H7 (cell line): Measurements from ENCODE around the gene SCG5. TPM values are rescaled to one million over a fixed set of nuclear protein-coding genes. Genes with fewer than 3 reads are reported as not detected.
A peak's percentile ranks its signal among the peaks of the same experiment; 100 is the strongest.

Experiments used
- DNase-seq: peaks from one replicate; pipeline ENCODE4 v3.0.0; 2012
- H3K27me3 ChIP-seq: 2 replicates; pipeline ENCODE4 v1.6.0; 2011; ENCODE audit warnings: mild to moderate bottlenecking, low read length; ENCODE audit not compliant: control insufficient read depth, insufficient read depth
- H3K36me3 ChIP-seq: replicated peaks from 2 replicates; pipeline ENCODE4 v1.5.1; 2011; ENCODE audit warnings: low read length; ENCODE audit not compliant: control insufficient read depth, insufficient read depth
- H3K4me3 ChIP-seq: 2 replicates; pipeline ENCODE4 v1.5.1; 2011; ENCODE audit warnings: low read depth, mild to moderate bottlenecking, control low read depth, low read length, moderate library complexity; ENCODE audit not compliant: insufficient read depth
- total RNA-seq: library from RNA; depleted of rRNA; stranded (reverse); fragments of >200 nt; shearing (Covaris generic); gene quantifications from 2 replicates; pipeline ENCODE4 v1.2.3, GENCODE V29; 2014

The SCG5 gene
- total RNA-seq, 1 experiment from 2014 or later: 6.0 TPM

DNA sequence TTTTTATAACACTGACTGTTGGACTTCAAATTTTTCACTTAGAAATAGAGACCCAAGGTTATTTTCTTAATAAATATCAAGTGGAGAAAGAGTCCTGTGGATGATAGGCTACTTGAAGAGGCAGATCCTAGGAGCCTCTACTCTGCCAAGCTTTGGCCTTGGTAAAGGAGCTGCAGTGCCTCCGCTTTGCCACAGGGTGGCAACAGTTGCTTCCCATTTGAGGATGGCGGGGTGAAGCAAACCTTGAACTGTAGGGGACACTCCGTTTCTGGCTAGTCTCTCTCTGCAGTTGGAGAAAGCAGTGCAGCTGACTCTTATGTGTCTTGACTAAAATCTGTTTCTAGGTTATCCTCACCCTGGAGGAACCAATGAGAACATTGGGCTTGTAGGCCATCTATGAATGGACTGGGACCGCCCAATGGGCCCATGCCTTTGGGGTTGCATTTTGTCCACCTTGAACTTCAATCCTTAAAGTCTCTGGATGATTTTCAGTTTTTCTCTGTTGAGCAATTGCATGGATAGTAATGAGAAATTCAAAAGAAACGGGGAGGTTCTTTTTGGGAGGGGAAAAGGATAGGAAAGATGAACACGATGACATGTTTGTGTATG is 9.8 kb downstream of the SCG5 start:
- H3K4me3 ChIP-seq: no peak overlapping the region
- DNase-seq: peak; percentile 81

DNA sequence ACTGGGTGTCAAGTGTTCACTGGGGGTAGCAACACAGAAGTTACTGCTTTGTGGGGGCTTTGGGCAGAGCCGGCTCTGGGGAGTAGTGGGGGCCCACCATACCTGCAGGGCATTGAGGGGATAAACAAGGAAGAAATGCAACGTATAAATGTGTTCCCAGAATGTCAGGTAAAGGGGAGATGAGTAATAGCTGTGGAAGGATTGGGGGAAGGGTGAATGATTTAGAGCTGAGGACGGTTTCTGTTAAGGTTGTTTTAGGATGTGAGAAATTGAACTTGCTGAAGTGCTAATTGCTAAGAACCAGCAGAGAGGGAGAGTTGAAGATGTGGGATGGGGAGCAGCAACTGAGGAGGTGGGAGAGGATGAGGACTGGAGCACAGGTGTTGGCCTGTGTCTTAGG is 10.7 kb downstream of the SCG5 start:
- Histone ChIP-seq H3K27me3 (no peaks in the 10 kb centered on the region), H3K4me3 (no peak overlapping the region)
- no peak for DNase-seq

More for the DNA sequence above, 9.8 kb downstream of the SCG5 start:
- Histone ChIP-seq H3K36me3 (no peaks in the 10 kb centered on the region), H3K27me3 (no peaks in the 10 kb centered on the region)

DNA sequence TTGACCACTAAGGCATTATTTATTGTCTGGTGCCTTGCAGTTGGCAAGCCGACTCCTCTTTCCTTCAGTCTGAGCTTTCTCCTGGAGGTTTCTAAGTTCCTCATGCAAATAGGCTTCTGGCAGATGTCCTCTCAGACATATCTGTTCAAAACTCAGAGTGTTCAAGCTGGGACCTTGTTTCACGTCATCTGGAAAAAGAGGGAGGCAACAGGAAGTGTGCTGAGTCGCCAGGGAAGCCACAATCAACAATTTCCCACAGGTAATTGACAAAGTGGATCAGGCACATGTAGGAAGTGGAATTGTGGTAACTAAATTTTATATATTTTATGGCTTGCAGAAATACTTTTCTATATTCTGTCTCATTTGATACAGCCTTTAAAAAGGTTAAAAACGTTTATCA is 14.6 kb downstream of the SCG5 start:
- no peak overlapping the region for H3K4me3 ChIP-seq
- DNase-seq: no peak

More for the DNA sequence above, 10.7 kb downstream of the SCG5 start:
- H3K36me3 ChIP-seq: no peaks in the 10 kb centered on the region

DNA sequence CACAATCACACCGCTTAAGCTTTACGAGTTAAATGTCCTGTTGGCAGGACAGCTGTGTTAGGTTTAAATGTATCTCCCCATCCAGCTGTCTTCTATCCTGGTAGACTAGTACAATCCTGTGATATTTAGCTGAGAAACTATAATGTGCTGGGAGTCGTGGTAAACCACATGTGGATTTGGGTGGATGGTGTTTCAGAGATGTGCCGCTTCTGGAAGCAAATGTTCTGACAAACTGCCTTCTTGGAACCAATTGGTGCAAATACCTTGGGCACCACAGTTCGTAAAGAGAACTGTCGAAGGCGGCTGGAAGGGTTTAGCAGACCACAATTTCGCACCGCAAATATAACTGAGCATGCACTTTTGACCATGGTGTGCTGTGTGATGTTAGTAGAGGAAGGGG is 15.0 kb downstream of the SCG5 start:
- no peak for DNase-seq
- H3K4me3 ChIP-seq: no peak overlapping the region

More for the DNA sequence above, 14.6 kb downstream of the SCG5 start:
- Histone ChIP-seq H3K36me3 (no peaks in the 10 kb centered on the region), H3K27me3 (no peaks in the 10 kb centered on the region)

DNA sequence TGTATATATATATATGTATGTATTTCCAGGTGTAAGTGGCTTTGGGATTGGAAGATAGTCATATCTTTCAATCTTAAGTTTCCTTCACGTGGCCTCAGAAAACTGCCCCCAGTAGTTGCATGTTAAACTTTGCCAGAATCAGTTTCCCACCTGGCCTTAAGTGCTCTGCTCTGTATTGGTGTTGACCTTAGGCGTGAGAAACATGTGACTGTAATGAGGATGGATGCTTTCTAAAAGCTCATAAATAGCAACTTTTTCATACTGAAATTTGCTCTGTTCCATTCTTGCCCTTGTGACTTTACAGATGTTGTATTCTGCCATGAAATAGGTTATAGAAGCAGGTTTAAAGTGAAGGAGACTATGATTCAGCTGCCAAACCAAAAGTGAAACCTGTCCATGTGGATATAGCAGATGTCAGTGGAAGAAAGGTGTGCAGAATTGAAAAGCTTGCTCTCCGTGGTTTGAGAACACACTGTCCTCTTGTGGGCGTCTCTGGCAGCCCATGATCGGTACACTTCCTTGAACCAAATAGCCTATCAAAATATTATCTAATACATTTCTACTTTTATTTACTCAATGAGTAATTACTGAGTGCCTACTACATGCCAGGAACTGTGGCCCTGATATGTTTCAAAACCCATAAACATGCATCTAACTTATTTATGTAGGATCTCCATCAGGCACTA is 15.8 kb downstream of the SCG5 start:
- Histone ChIP-seq H3K27me3 (no peaks in the 10 kb centered on the region), H3K4me3 (no peak overlapping the region), H3K36me3 (no peaks in the 10 kb centered on the region)
- no peak for DNase-seq

More for the DNA sequence above, 15.0 kb downstream of the SCG5 start:
- H3K36me3 ChIP-seq: no peaks in the 10 kb centered on the region
- no peaks in the 10 kb centered on the region for H3K27me3 ChIP-seq

DNA sequence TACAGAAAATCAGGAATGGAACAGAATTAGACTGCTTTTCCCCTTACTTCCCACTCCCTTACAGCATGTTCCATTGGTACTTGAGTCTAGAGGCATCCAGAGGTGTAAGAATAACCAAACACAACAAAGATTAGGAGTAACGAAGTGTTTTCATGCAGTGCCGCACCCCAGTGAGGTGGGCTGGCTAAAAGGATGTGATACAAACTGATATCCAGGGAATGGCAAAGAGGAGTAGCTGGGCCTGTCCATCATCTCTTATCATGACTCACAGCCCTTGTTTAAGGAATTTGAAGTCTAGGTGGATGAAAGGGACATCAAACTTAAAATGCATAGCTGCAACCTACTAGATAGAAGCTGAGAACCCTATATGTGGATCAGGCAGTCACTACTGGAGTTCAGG is 16.4 kb downstream of the SCG5 start:
- no peaks in the 10 kb centered on the region for H3K36me3 ChIP-seq
- DNase-seq: no peak

DNA sequence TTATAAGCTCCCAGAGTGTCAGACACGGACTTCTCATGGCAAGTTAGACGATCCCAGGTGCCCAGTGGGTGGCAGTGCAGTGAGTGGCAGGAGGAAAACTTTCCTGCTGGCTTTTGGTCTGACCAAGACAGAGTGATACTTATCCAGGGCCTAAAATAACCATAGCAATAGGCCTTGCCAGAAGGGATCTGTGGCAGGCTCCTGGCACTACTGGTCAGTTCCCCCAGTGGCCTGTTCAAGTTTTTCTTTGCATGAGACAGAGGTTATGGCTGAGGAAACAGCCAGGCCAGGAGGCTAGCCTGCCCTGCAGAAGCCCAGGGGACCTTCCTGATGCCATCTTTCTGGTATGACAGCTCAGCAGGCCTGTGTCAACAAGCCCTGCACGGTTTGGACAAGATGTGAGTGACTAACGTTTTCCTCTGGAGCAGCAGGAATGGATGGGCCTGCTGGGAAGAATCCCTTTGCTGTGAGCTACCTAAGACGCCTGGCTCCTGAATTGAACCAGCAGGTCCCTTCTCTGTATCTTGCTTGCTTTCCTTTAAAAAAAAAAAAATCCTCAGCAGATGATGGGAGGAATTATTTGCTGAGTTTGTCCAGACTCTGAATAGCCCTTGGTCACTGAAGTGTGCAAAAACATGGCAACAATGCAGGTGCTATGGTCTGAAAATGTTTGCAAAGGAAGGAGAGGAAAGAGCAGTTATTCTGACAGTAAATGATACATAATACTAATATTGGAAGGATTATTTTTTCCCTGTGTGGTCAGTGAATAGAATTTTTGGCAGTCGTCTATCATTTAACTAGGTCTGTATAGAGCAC is 18.0 kb downstream of the SCG5 start:
- DNase-seq: no peak
- H3K27me3 ChIP-seq: no peaks in the 10 kb centered on the region
- no peak overlapping the region for H3K4me3 ChIP-seq
- H3K36me3 ChIP-seq: no peaks in the 10 kb centered on the region

More for the DNA sequence above, 16.4 kb downstream of the SCG5 start:
- Histone ChIP-seq H3K27me3 (no peaks in the 10 kb centered on the region), H3K4me3 (no peak overlapping the region)

DNA sequence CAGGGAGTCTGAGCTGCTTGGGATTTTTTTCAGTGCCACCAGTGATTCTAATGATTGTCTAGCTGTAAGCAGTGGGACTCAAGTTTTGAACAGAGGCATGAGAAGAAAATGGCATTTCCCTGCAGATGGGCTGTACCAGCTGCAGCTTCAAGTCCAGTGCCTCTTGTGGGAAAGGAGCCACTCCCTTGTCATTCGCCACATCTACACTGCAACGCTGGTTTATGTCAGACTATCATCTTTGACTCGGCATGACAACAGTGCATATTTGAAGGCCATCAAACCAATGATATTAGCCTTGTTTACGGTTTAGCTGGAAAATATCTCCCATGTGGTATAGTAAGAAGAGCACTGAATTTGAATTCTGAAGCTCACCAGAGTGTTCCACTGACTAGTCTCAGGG is 22.2 kb downstream of the SCG5 start:
- Histone ChIP-seq H3K27me3 (no peaks in the 10 kb centered on the region), H3K36me3 (no peaks in the 10 kb centered on the region; the same call in 1 of the 2 replicates), H3K4me3 (no peak overlapping the region)
- DNase-seq: no peak

DNA sequence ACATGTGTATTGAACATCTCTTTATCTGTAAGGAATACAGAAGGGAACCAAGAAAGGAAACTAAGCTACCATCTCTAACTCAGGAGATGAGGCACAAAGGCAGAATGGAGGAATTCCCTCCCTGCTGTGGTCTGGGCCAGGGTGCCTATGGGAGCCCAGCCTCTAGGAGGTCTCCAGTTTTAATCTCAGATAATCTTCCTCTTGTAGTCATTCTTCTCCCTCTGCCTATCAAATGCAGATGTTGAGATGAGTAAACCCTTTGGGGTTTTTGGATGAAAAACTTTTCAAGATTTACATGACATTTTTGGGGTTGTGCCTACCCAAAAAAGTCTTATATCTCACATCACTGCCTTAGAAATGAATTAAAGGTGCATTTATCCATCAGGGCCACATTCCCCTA is 23.3 kb downstream of the SCG5 start:
- H3K4me3 ChIP-seq: no peak overlapping the region
- no peaks in the 10 kb centered on the region for H3K27me3 ChIP-seq
- no peaks in the 10 kb centered on the region; the same call in 1 of the 2 replicates for H3K36me3 ChIP-seq
- DNase-seq: no peak

DNA sequence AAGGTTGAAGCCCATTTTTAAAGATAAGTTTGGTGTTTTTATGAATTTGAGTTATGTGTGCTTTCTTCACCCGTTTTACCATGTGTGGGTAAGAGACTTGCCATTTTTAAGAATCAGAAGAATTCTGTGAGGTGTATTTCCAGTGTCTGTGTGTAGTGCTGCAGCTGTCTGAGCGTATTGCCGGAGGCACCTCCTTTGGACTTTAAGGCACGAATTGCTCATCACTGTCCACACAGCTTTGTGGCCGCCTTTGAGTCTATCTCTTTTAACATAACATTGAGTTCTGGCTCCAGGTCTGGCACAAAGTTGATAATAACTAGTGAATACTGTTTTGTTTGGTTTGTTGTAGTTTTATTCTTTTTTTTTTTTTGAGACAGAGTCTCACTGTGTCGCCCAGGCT is 25.8 kb downstream of the SCG5 start:
- no peak overlapping the region for H3K4me3 ChIP-seq
- DNase-seq: no peak
- H3K27me3 ChIP-seq: no peaks in the 10 kb centered on the region
- no peaks in the 10 kb centered on the region; the same call in 1 of the 2 replicates for H3K36me3 ChIP-seq

DNA sequence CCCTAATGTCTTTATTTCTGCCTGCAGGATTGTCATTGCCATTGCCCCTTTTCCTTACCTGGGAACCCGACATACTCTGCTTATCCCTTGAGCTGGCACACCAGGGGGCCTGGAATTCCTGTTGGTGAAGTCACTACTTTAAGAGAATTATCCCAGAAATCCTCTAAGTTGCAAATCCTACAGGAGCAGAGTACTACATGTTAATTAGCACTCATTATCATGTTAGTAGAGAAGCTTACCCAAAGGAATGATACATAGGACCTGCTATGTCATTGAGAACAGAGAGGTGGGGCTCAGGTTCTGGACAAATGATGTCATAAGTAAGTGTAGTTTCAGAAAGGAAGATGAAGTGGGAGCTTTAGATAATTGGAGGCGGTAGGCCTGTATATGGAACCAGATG is 27.4 kb downstream of the SCG5 start:
- DNase-seq: peak; percentile 66
- Histone ChIP-seq H3K4me3 (no peak overlapping the region), H3K27me3 (no peaks in the 10 kb centered on the region), H3K36me3 (no peaks in the 10 kb centered on the region; the same call in 1 of the 2 replicates)

DNA sequence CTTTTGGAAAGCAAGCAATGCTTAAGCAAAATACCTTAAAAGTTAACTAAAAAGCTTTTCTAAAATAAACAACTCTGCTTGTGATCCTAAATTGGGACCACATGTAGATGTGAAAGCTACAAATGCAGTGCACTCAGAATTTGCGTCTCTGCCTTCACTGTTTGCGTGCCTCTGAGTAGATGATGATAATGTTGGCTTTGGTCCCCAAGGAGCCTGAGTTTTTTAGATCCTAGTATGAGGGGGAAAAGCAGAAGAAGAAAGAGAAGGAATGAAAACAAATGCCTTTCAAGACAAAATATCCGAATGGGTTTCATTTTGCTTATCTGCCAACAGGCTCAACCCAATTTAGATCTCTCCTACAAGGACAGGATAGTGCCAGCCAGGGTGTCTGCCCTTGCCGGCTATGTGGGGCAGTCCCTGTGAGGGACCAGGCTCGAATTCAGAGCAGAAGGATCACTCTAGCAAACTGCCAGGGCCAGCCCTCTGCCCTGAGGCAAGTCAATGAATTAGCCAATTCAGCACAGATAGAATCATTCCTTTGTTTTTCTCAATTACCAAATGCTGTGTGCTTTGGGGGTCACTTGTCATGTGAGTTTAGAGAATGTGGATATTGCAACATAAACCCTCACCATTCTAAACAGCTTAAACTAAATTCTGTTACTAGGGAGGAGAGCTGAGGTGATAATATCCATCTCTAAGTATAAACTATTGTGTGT is 28.5 kb downstream of the SCG5 start:
- no peaks in the 10 kb centered on the region for H3K27me3 ChIP-seq
- DNase-seq: peak; percentile 53
- no peak overlapping the region for H3K4me3 ChIP-seq
- no peaks in the 10 kb centered on the region; the same call in 1 of the 2 replicates for H3K36me3 ChIP-seq

DNA sequence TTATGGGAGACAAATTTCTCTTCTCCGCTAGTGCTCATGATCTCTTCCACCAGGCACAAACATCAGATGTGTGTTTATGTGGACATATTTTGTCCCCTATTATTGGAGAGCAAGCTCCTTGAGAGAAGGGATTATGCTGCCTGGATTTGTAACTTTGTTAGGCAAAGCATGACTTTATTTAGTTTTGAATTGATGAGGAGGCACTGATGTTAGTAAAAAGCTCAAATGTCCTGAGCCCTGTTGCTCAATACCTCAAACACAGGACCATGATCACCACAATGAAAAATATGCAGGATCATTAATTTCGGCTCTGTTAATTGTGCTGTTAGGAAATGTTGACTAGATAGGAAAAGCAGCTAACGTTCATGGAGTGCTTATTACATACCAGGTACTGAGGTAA is 29.1 kb downstream of the SCG5 start:
- H3K27me3 ChIP-seq: no peaks in the 10 kb centered on the region
- H3K4me3 ChIP-seq: no peak overlapping the region
- no peaks in the 10 kb centered on the region; the same call in 1 of the 2 replicates for H3K36me3 ChIP-seq
- DNase-seq: no peak
